ENCODE data around the gene HDAC7. TPM values are rescaled to one million over a fixed set of nuclear protein-coding genes. Genes with fewer than 3 reads are reported as not detected.
A peak's percentile ranks its signal among the peaks of the same experiment; 100 is the strongest.

HDAC7 gene
- total RNA-seq, 2 experiments from 2014 or later, result 218 to 232 TPM

DNA sequence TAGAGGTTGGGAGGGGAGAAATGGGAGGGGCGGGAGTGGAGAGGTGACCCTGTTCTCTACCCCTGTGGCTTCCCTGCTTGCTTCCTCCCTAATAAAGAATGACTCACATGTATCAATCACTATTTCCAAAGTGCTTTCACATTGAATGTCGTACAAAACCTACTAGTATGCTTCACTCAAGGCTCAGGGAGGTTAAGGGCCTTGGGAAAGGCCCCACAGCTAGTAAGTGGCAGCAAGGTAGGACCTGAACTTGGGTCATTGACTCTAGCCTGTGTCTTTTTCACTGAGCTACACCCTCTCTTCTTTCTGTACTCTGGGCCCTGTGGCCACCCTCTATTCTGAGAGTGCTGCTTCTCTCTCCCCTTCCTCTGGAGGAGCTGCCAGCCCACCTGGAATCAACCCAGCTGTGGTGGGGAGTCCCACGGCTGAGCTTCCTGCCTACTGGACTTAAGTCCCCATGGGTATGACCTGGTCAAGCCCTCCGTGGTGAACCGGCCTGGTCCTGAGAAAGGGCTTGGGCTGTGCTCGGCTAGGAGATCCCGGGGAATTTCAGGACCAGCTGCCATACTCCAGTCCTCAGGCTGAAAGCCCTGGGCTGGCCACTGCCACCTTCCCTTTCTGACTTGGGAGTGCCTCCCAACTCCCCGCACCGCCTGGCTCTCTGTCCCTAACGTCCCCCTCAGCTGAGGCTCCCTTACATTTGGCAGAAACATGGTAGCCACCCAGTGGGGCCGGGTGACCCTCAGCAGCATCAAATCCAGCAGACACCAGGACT lies 33.6 kb downstream of the HDAC7 start:
- H3K9me3 Mint-ChIP-seq, result no peaks in the 10 kb centered on the region
- H3K36me3 Mint-ChIP-seq (ENCODE audit: low read depth), result peaks cover 54% of the 10 kb centered on the region
- DNase-seq, result no peak
- H3K4me1 Mint-ChIP-seq, result no peaks in the 10 kb centered on the region
- H3K27me3 Mint-ChIP-seq, result no peaks in the 10 kb centered on the region
- no peak overlapping the region for H3K4me3 Mint-ChIP-seq
- peak overlapping the region; percentile 57 for H3K27ac Mint-ChIP-seq
- CTCF ChIA-PET, result interaction anchor here (0.8 to 1.8 kb wide), 3 partner anchors 9 to 52 kb away, joined by 3 to 5 read pairs (median 4); no protein-coding TSS in a partner anchor
- POLR2A ChIA-PET, result interaction anchor here (0.8 kb wide), 1 partner anchor 27 kb away, joined by 3 read pairs; no protein-coding TSS in a partner anchor

DNA sequence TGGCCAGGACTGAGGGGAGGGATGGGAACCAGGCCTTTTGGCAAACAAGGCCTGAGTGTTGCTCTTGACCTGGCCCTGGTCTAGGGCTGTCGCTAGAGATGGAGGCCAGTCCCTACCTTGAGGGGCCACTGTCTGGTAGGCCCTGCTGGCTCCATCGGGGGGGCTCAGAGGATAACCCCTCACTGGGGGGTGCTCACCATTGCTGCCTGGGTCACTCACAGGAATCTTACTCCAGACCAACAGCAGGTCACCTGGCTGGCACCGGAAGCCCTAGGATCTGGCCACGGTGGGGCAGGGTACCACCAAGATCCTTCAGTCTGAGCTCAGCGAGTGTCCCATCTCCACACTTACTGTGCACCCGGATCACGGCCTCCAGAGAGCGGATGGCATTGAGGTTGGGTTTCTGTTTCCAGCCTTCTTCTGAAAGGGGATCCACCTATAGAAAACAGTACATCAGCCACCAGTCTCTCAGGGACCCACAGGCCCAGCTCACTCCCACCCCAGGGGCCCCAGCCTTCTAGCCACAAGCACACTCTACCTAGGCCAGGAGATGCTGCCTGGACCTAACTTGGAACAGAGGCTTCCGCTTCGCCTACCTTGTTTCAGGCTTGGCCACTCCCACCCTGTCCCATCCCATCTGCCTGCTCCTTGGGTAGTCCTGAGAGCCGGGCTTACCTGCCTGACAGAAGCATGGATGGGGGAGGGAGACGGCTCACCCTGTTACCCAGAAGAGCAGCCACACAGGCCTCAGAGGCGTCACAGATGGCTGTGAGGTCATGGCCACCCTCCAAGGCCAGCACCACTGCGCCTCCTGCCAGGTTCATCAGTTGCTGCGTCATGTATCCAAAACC lies 34.4 kb downstream of the HDAC7 start:
- no peaks in the 10 kb centered on the region for H3K9me3 Mint-ChIP-seq
- POLR2A ChIA-PET, result interaction anchor here (0.8 kb wide), 1 partner anchor 28 kb away, joined by 3 read pairs; no protein-coding TSS in a partner anchor
- no peaks in the 10 kb centered on the region for H3K4me1 Mint-ChIP-seq
- peaks cover 46% of the 10 kb centered on the region for H3K36me3 Mint-ChIP-seq (ENCODE audit: low read depth)
- CTCF ChIA-PET, result interaction anchor here (0.8 to 1.8 kb wide), 3 partner anchors 20 to 52 kb away, joined by 3 to 5 read pairs (median 4); no protein-coding TSS in a partner anchor
- H3K4me3 Mint-ChIP-seq, result no peak overlapping the region
- no peak for DNase-seq
- no peaks in the 10 kb centered on the region for H3K27me3 Mint-ChIP-seq
- peak overlapping the region; percentile 50 for H3K27ac Mint-ChIP-seq

GRCh38 chr12:47783821-47784819 lies 35.6 kb downstream of the HDAC7 start:
- ChIA-PET POLR2A (no interaction called here), CTCF (no interaction called here)
- Mint-ChIP-seq H3K4me1 (peaks cover 5% of the 10 kb centered on the region), H3K9me3 (no peaks in the 10 kb centered on the region), H3K36me3 (ENCODE audit: low read depth) (peaks cover 42% of the 10 kb centered on the region), H3K27me3 (no peaks in the 10 kb centered on the region), H3K4me3 (no peak overlapping the region), H3K27ac (peak overlapping the region; percentile 13)
- DNase-seq, result no peak

GRCh38 chr12:47783024-47783755 lies 36.5 kb downstream of the HDAC7 start:
- no peak for DNase-seq
- Mint-ChIP-seq H3K27ac (peak overlapping the region; percentile 42), H3K4me1 (peaks cover 9% of the 10 kb centered on the region), H3K4me3 (no peak overlapping the region), H3K36me3 (ENCODE audit: low read depth) (peaks cover 35% of the 10 kb centered on the region), H3K9me3 (no peaks in the 10 kb centered on the region), H3K27me3 (no peaks in the 10 kb centered on the region)
- CTCF ChIA-PET, result interaction anchor here (1.7 to 7.9 kb wide), 3 partner anchors 15 to 49 kb away, joined by 5 to 72 read pairs (median 5); no protein-coding TSS in a partner anchor
- POLR2A ChIA-PET, result no interaction called here

DNA sequence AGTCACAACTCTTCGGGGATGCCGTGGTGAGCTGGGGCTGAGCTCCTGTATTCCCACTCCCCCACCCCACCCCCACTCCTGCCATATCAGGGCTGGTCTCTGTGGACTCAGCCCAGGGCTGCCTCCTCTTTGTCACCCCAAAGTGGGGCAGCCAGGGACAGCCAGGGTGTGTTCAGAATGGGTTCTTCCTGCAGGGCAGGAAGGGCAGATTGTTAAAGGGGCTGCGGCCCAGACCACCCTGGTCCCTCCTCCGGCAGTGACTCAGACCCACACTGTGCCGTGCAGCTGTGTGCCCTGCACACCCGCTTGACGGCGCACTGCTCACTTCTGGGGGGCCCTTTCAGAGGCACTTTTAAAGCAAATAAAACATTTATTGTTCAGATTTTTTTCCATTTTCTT lies 37.3 kb downstream of the HDAC7 start:
- ChIA-PET POLR2A (no interaction called here), CTCF (interaction anchor here (1.2 to 7.9 kb wide), 10 partner anchors 8 to 72 kb away, joined by 3 to 72 read pairs (median 5); partner anchors contain the start of gene SLC48A1)
- Mint-ChIP-seq H3K27ac (no peak overlapping the region), H3K4me1 (peaks cover 16% of the 10 kb centered on the region), H3K4me3 (no peak overlapping the region), H3K27me3 (no peaks in the 10 kb centered on the region), H3K36me3 (ENCODE audit: low read depth) (peaks cover 29% of the 10 kb centered on the region), H3K9me3 (no peaks in the 10 kb centered on the region)
- DNase-seq, result no peak

DNA sequence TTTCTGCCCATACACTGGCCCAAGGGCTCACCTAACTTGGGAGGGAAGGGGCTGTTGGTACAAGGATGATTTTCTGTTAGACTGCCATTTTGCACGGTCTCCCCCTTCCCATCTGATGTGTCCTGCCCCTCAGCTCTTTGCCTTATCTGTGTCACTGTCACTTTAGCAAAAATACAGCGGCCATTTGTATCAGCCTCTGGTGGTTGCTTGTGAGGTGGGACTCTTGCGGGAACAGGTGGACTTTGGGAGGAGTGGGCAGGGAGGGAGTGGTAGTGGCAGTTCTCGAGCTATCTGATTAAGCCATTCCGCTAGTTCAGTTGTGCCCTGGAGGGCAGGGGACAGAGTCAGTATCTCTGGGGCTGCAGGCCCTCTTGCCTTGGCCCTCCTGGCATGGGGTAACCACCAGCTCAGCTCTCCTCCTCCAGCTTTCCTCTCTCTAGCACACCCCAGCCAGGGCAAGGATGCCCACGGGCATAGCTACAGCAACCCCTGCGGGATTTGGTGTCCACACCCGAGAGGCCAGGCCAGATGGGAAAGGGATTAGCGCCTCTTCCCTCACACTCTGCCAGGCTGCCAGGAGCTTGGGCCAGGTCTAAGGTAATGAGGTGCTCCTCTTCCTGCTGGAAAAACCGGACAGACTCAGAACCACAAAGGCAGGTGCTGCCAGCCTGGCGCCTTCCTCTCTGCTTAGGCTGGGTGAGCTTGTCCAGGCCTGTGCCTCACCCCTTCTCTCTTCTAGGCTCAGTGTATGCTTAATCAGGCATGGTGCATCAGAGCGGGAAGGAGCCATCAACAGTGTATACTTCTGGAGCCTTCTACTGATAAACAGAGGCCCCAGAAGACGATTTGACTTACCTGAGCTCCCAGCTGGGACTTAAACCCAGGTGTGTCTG lies 38.0 kb downstream of the HDAC7 start:
- Mint-ChIP-seq H3K4me1 (peaks cover 19% of the 10 kb centered on the region), H3K27me3 (no peaks in the 10 kb centered on the region), H3K4me3 (no peak overlapping the region), H3K27ac (peak overlapping the region; percentile 51), H3K36me3 (ENCODE audit: low read depth) (peaks cover 23% of the 10 kb centered on the region), H3K9me3 (no peaks in the 10 kb centered on the region)
- DNase-seq, result no peak
- POLR2A ChIA-PET, result interaction anchor here (0.9 kb wide), 1 partner anchor 16 kb away, joined by 4 read pairs; no protein-coding TSS in a partner anchor
- CTCF ChIA-PET, result interaction anchor here (0.6 to 7.9 kb wide), 12 partner anchors 8 to 71 kb away, joined by 3 to 72 read pairs (median 4); partner anchors contain the start of gene SLC48A1

DNA sequence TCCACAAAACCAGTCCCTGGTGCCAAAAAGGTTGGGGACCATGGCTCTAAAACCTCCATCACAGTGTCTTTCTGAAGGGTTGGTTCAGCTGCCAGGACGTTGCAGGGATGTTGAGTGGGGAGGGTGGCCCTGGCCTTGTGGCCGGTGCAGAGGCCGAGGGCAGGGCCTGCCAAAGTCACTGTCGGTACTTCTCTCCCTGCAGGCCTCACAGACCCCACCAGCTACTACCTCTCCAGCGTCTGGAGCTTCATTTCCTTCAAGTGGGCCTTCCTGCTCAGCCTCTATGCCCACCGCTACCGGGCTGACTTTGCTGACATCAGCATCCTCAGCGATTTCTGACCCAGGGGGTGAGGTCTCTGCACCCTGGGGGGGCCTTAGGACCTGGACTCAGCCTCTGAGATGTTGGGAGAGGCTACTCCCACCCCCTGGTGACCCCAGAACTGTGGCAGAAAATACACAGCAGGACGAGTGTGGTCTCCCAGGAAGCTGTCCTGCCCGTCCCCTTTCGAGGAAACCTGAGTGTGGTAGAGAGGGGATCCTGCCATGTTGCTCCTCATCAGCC lies 39.7 kb downstream of the HDAC7 start:
- Mint-ChIP-seq H3K9me3 (no peaks in the 10 kb centered on the region), H3K27me3 (no peaks in the 10 kb centered on the region), H3K27ac (peak overlapping the region; percentile 57), H3K4me1 (peaks cover 34% of the 10 kb centered on the region), H3K36me3 (ENCODE audit: low read depth) (peaks cover 12% of the 10 kb centered on the region), H3K4me3 (no peak overlapping the region)
- DNase-seq, result no peak
- ChIA-PET CTCF (interaction anchor here (0.7 to 7.9 kb wide), 22 partner anchors 9 to 73 kb away, joined by 3 to 72 read pairs (median 4); no protein-coding TSS in a partner anchor), POLR2A (no interaction called here)

GRCh38 chr12:47779301-47779942 lies 40.3 kb downstream of the HDAC7 start:
- Mint-ChIP-seq H3K9me3 (no peaks in the 10 kb centered on the region), H3K4me3 (no peak overlapping the region), H3K4me1 (peaks cover 38% of the 10 kb centered on the region), H3K27me3 (no peaks in the 10 kb centered on the region), H3K27ac (peak overlapping the region; percentile 57), H3K36me3 (ENCODE audit: low read depth) (peaks cover 6% of the 10 kb centered on the region)
- ChIA-PET POLR2A (no interaction called here), CTCF (interaction anchor here (0.8 to 7.9 kb wide), 26 partner anchors 9 to 128 kb away, joined by 3 to 72 read pairs (median 3); no protein-coding TSS in a partner anchor)
- DNase-seq, result peak; percentile 94

DNA sequence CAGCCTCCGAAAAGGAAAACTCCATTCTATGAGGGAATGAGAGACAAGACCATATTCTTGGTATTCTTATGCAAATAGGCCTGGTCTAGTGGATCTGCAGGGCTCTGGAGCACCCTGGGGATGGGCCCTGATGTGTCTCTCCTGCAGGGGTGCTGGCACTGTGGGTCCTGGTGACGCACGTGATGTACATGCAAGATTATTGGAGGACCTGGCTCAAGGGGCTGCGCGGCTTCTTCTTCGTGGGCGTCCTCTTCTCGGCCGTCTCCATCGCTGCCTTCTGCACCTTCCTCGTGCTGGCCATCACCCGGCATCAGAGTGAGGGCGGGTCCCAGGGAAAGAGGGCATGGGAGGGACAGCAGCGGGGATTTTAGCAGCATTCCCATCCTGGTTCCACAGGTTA lies 40.8 kb downstream of the HDAC7 start:
- DNase-seq, result no peak
- Mint-ChIP-seq H3K4me1 (peaks cover 44% of the 10 kb centered on the region), H3K4me3 (no peak overlapping the region), H3K27me3 (no peaks in the 10 kb centered on the region), H3K36me3 (ENCODE audit: low read depth) (peaks cover 5% of the 10 kb centered on the region), H3K9me3 (no peaks in the 10 kb centered on the region), H3K27ac (no peak overlapping the region)
- CTCF ChIA-PET, result interaction anchor here (1.0 to 7.9 kb wide), 20 partner anchors 10 to 127 kb away, joined by 3 to 72 read pairs (median 4); no protein-coding TSS in a partner anchor
- POLR2A ChIA-PET, result no interaction called here
